GM19328 (cell line): Measurements from ENCODE around the gene FAM32A.

Source experiments
- ATAC-seq: cut with Tn5 transposase; IDR thresholded peaks from one replicate; pipeline ENCODE4 v1.9.1; 2021; ENCODE audit warnings: mild to moderate bottlenecking, moderate library complexity; ENCODE audit not compliant: unreplicated experiment

FAM32A gene

GRCh38 chr19:16200038-16201010 is 15.1 kb downstream of the FAM32A start:
- no peak for ATAC-seq

GRCh38 chr19:16201011-16201391 is 15.8 kb downstream of the FAM32A start:
- no peak for ATAC-seq

- ATAC-seq: no peak
Observed at GRCh38 chr19:16202320-16203255, 17.4 kb downstream of the FAM32A start.

- no peak for ATAC-seq
Observed at GRCh38 chr19:16203256-16204004, 18.2 kb downstream of the FAM32A start.

- ATAC-seq: no peak
Observed at GRCh38 chr19:16204005-16204294, 18.7 kb downstream of the FAM32A start.

- ATAC-seq: no peak
Observed at GRCh38 chr19:16205205-16206045, 20.2 kb downstream of the FAM32A start.

- no peak for ATAC-seq
Observed at GRCh38 chr19:16206046-16206605, 20.9 kb downstream of the FAM32A start.

- ATAC-seq: no peak
Observed at GRCh38 chr19:16206637-16207036, 21.4 kb downstream of the FAM32A start.

GRCh38 chr19:16207063-16207462 is 21.9 kb downstream of the FAM32A start:
- no peak for ATAC-seq

GRCh38 chr19:16207490-16208025 is 22.3 kb downstream of the FAM32A start:
- ATAC-seq: no peak

- ATAC-seq: no peak
Observed at GRCh38 chr19:16208064-16208759, 23.0 kb downstream of the FAM32A start.

- ATAC-seq: no peak
Observed at GRCh38 chr19:16208847-16209665, 23.8 kb downstream of the FAM32A start.

GRCh38 chr19:16210168-16210567 is 25.0 kb downstream of the FAM32A start:
- ATAC-seq: no peak

GRCh38 chr19:16213076-16213475 is 27.9 kb downstream of the FAM32A start:
- ATAC-seq: no peak

GRCh38 chr19:16216744-16217670 is 31.8 kb downstream of the FAM32A start:
- ATAC-seq: no peak

- no peak for ATAC-seq
Observed at GRCh38 chr19:16217716-16218451, 32.7 kb downstream of the FAM32A start.
